Fibroblast of mammary gland (primary cell): Measurements from ENCODE around the gene C20orf204.

Experiments
- DNase-seq: peaks from one replicate; pipeline ENCODE4 v3.0.0-alpha.2; 2010; ENCODE audit warnings: low read depth
- H3K4me3 ChIP-seq: 2 replicates; pipeline ENCODE4 v1.5.1; 2011; ENCODE audit warnings: low read depth, mild to moderate bottlenecking, low read length, moderate library complexity; ENCODE audit not compliant: control insufficient read depth
- TF ChIP-seq, protein P1 (sequence below): conservative IDR thresholded peaks from 2 replicates; pipeline ENCODE4 v1.5.1; 2011; ENCODE audit warnings: low read depth, low read length, inconsistent platforms; ENCODE audit not compliant: control insufficient read depth, insufficient read depth

C20orf204 gene

DNA sequence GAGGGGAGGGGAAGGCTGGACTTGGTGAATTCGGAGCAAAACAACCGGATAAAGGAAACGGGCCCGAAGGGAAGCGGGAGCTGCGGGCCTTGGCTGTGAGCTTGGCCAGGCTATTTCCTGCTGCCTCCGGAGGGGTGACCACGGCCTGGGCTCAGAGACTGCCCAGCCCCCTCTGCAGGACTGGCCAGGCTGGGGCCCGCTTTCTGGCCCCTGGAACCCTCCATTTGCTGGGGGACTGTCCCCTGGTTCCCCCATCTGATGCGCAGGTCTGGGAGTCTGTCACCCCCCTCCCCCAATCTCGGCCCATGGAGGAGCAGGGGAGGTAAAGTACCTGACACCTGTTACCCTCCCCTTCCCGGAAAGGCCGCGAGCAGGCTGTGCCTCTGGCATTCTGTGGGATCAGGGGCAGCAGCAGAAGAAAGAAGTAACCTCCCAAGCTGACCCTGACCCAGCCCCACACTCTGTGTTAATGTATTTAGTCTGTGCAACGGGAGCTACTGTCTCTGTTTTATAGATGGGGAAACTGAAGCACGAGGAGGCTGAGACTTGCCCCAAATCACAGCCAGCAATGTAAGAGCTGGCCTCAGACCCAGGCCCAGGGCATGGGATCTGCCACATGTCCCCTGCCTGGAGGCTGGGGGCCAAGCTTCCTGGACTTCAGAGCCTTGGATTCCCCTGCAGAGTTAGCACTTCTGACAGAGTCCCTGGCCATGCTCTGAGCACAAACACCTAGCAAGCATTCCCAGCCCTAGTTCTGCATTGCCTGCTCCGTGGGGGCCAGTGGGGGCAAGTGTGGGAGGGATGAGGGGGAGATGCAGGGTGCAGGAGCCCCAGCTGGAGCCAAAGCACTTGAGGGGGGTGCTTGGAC is 3.5 kb downstream of the C20orf204 start:
- TF ChIP-seq, protein P1, sequence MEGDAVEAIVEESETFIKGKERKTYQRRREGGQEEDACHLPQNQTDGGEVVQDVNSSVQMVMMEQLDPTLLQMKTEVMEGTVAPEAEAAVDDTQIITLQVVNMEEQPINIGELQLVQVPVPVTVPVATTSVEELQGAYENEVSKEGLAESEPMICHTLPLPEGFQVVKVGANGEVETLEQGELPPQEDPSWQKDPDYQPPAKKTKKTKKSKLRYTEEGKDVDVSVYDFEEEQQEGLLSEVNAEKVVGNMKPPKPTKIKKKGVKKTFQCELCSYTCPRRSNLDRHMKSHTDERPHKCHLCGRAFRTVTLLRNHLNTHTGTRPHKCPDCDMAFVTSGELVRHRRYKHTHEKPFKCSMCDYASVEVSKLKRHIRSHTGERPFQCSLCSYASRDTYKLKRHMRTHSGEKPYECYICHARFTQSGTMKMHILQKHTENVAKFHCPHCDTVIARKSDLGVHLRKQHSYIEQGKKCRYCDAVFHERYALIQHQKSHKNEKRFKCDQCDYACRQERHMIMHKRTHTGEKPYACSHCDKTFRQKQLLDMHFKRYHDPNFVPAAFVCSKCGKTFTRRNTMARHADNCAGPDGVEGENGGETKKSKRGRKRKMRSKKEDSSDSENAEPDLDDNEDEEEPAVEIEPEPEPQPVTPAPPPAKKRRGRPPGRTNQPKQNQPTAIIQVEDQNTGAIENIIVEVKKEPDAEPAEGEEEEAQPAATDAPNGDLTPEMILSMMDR: no peak
- no peak overlapping the region for H3K4me3 ChIP-seq
- DNase-seq: no peak

DNA sequence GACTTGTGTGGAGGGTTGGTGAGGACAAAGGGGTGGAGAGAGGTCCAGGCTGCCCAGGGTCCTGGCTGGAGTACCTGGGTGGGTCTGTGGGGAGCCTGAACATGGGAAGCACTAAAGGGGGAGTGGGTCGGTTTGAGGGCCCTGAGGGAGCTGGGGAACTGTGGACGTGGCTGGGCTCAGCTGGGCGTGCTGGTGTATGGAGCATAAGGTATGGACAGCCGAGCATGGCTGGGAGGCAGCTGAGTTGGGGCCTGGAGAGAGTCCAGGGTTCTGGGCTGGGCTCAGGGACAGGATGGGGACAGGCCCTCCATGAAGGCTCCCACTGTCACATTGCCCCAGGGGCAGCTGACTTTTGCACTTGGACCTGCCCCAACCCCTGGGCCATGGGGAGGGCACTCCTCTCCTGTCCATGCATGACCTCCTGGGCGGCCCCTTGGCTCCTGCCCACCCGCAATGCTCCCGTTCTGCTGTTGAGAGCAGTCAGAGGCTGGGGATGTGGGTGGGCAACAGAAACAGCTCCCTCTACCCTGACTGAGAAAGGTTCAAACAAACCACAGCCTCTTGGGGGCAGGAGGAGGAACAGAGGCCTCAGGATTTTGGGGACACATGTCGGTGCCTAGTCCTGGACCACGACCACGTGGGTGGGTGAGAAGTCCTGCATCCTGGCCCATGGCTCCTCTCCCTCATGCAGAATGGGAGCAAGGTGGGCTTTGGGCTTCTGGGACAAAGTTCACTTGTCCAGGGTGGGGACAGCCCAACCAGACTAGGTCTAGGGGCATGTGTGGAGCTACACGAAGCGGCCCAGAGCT is 4.5 kb downstream of the C20orf204 start:
- DNase-seq: no peak

DNA sequence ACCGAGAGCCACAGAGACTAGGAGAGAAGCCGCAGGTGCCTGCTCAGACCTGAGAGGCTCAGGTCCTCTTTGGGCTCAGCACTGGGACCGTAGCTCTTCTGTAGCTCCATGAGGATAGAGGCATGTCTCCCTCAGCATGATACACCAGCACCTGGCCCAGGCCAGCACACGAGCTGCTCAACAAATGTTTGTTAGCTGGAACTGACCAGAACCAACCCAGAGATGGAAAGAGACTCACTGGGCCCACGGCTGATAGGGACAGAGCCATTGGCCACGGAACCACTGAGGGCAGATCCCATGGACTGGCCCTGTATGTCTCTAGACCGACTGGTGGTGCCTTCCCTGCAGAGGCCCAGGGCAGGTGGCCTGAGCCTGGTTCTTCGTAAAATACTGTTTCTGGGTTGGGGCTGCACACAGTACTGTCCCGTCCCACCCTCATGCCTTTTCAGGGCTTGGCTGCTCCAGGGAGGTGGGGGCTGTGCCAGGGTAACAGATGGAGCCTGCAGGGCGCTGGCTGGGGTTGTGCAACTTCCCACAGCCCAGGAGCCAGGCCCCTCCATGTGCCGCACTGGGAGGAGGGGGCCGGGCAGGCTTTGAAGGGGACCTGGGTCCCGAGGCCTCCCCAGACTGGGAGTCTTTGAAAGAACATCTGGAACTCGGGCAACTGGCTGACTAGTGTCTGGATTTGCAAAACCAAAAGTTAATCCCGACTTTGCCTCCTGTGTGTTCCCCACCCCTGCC is 5.2 kb downstream of the C20orf204 start:
- no peak for DNase-seq
- TF ChIP-seq, protein P1: no peak

More for the DNA sequence above, 4.5 kb downstream of the C20orf204 start:
- TF ChIP-seq, protein P1: no peak
- no peak overlapping the region for H3K4me3 ChIP-seq

DNA sequence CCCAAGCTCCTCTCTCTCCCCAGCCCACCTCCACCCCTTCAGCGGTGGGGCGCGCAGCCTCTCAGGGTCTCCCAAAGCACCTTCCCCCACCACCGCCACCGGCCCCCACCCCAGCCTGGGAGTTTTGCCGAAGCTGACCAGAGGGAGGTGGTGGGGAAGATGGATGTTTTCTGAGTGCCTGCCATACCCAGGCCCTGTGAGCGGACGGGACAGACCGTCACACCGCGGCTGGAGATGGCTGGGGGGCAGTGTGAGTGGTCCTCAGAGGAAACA is 5.7 kb downstream of the C20orf204 start:
- TF ChIP-seq, protein P1: no peak
- DNase-seq: no peak
- H3K4me3 ChIP-seq: no peak overlapping the region

More for the DNA sequence above, 5.2 kb downstream of the C20orf204 start:
- no peak overlapping the region for H3K4me3 ChIP-seq

DNA sequence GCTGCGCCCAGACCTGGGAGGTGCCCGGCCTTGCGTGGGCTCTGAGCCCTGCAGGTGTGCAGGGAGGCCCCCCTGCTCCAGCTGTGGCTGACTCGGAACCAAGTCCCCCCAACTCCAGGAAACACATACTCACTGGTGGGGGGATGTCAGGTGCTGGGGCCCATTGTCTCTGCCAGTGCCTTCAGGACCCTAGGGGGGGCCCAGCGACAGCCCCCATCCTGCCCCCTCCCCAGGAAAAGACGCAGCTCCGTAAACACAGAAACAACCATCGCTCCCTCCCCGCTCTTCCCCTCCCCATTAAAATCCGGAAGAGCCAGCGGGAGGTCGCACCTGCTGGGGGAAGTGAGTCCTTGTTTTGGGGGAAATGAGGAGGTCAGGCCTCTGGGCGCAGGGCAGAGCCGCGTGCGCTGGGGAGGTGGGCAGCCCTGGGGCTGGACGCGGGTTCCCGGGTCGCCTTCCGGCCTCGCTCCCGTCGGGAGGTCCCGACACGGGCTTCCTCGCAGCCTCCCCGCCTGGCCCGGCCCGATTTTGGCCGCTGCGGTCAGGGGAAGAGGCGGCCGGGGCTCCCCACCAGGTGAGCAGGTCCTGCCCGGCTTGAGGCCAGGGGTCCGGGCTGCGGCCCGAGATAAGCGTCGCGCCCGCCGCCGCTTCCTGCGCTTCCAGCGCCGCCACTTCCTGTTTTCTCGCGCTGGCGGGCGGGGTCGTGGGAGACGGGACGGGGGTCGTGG is 6.2 kb downstream of the C20orf204 start:
- no peak for DNase-seq
- peak overlapping the region; percentile 3 for H3K4me3 ChIP-seq
- TF ChIP-seq, protein P1: no peak

DNA sequence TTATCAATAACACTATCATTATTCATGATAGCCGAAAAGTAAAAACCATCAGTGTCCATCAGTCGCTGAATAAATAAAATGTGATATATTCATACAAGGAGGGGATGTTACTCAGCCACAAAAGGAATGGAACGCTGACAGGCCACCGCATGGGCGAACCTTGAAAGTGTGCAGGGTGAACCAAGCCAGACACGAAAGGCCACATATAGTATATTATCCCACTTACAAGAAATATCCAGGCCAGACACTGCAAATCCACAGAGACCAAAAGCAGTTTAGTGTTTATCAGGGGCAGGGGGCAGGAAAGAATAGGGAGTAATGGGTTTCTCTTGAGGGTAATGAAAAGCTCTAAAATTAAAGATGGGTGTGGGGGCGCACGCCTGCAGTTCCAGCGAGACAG is 7.8 kb downstream of the C20orf204 start:
- H3K4me3 ChIP-seq: no peak overlapping the region
- TF ChIP-seq, protein P1: no peak

More for the DNA sequence above, 7.8 kb downstream of the C20orf204 start:
- DNase-seq: no peak
